COLO829 (cell line): Measurements from ENCODE around the gene PSMB7.

Source experiments
- DNase-seq: peaks from one replicate; pipeline ENCODE4 v3.0.0; 2012; ENCODE audit warnings: low spot score

Gene PSMB7

GRCh38 chr9:124410321-124410913 lies 4.8 kb downstream of the PSMB7 start:
- DNase-seq: no peak

DNA sequence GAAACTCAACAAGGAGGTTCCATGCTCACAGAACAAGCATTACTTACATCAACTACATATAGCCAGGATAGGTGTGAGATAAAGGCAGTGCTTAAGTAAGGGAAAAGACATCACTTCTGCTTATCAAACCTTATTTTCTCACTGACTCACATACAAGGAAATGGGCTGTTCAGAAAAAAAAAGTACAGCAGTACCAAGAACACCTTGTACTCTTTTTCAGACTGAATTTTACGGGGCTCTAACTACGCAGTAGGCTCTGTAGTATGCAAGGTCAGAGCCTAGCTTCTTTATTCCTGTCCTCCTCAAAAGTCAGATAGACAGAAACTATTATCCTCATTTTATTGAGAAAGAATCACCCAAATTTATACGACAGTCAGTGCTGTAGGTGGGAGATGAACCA lies 5.8 kb downstream of the PSMB7 start:
- DNase-seq: no peak

DNA sequence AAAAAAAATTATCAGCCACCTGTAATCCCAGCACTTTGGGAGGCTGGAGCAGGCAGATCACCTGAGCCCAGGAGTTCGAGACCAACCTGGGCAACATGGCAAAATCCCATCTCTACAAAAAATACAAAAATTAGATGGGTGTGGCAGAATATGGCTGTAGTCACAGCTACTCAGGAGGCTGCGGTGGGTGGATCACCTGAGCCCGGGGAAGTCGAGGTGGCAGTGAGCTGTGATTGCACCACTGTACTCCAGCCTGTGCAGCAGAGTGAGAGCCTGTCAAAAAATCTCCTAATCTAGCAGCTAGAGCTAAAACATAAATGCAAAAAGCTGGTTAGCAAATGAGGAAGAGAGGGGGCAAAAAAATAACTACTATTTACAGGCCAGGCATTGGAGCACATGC lies 12.0 kb downstream of the PSMB7 start:
- DNase-seq: no peak

GRCh38 chr9:124399968-124400940 lies 15.0 kb downstream of the PSMB7 start:
- DNase-seq: no peak

- DNase-seq: no peak
Observed at GRCh38 chr9:124399323-124399967, 15.8 kb downstream of the PSMB7 start.

DNA sequence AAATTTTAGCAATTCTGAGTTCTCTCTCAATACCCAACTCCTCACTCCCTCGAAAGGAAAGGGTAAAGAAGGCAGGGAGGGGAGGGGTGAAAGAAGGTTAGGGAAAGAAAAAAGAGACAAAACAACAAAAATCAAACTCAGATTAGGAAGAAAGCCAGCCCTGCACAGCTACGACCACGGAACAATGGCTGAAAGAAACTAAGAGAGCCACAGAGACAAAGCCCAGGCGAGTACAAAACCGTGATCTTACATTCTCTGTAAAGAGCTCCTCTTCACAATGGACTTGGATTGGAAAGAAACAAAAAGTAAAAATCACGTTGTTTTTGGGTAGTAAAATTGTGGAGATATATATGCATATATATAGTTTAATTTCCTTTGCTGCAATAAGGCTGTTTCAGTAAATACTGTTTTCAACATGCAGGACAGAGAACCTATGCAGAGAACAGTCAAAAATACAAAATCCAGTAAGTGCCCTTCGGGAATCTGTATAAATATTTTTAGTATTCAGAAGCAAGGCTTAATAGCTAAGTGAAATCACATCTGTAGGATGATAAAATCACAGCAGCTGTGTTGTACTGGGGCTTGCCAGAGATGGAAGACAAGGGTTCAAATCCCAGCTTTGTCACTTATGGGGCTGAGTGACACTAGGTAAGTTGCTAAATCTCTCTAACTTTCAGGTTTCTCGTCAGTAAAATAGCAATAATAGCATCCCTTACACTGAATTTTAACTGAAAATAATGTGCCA lies 16.9 kb downstream of the PSMB7 start:
- DNase-seq: no peak

GRCh38 chr9:124395826-124396225 lies 19.4 kb downstream of the PSMB7 start:
- DNase-seq: no peak

GRCh38 chr9:124394596-124394995 lies 20.6 kb downstream of the PSMB7 start:
- DNase-seq: no peak

DNA sequence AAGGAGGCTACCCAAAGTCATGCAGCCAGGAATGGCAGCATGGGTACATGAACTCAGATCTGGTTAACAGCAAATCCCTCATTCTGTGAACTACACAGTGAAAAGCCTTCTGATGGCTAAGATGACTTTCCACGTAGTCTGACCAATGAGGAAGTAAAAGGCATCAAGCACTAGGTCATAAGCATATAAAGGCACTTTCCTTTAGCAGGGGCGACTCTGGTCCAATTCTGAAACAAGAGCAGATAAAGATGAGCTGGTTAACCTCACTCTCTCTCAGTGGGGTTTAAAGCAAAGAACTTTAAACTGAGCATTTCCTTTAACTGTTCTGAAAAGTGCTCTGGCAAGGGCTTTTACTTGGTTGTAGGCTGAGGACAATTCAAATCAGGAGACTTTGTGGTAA lies 21.1 kb downstream of the PSMB7 start:
- no peak for DNase-seq

DNA sequence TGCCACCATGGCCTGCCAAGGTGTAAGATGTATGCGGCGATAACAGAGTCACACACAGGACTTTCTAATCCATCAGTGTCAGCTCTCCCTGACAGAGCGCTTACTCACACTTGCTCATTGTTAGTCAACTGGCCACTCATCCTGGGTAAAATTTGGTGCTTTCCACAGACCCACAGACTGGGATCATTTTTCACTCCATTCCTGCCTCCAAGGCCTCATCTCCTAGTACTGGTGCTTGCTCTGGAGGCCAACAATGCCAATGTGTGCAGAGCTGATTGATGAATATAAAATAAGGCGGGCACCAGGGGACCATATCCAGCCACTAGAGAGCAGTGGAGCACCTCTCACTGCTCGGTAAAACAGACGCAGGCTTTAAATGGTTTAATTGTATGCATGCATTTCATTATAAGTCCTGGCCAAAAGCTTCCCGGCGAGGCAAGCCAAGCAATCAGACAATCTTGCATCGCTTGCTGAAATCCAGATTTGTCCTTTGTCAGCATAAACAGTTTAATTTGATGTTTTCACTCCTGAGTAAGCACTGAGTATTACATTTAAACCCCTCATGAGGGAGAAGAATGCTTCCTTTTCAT lies 22.3 kb downstream of the PSMB7 start:
- peak; percentile 78 for DNase-seq

DNA sequence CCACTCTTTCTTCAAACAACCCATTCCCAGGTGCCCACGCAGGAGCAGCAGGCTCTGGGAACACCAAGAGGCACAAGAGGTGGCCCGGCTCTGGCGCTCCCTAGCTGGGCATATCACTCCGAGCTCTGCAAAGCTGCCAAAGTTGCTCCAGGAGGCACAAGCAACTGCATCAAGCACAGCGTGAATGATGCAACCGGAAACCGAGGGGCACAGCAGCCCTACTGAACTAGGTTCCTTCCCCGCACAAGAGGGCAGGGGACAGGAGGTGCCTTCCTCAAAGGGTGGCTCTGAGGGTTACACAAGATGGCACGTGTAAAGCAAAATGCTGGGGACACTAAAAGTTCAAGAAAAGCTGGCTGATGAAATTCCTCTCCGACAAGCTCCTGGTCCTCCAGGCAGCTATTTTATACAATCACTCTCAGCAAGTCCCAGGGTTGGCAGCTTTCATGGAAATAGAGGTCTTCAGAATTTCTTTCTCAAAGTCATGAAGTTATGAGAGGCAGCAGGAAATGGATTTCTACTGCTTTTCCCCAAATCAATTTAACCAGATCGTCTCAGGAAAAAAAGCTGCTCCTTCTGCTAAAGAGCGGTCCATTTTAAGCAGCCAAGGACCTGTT lies 22.9 kb downstream of the PSMB7 start:
- no peak for DNase-seq

DNA sequence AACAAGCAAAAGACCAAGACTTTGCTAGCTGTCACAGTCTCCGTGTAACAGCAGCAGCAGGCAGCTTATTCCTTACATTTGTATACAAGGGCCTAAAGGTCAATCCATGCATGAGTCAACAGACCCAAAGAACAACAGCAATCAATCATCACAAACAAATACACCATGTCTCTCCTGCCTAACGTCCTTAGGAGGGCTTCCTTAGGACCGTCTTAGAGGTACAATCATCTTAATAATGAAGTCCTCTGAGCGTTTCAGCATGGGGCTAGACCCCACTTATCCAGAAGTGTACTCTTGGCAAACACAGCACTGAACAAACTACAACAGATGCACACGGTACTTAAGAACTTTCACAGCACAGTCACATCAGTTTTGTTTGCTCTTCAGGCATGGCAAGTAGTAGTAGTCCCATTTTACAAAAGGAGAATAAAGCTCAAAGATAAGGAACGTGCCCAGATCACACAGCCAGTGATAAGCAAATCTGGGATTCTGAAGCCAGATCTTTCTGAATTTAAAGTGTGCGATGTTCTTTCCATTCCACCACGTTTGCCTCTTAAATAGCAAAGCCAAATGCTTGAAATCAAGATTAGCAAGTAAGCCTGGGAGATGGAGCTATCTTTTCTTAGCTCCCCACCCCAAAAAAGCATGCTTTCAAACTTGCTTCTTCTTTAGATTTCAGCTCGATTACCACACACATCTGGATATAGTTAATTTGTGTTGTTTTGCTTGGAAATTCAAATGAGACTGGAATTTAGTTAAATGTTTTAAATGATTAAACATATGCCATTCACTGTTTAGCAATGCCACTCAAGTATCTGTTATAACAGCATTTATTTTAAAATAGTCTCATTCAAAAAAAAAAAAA lies 24.2 kb downstream of the PSMB7 start:
- peak; percentile 54 for DNase-seq

GRCh38 chr9:124389146-124389939 lies 25.9 kb downstream of the PSMB7 start:
- no peak for DNase-seq

GRCh38 chr9:124388275-124389048 lies 26.8 kb downstream of the PSMB7 start:
- no peak for DNase-seq

DNA sequence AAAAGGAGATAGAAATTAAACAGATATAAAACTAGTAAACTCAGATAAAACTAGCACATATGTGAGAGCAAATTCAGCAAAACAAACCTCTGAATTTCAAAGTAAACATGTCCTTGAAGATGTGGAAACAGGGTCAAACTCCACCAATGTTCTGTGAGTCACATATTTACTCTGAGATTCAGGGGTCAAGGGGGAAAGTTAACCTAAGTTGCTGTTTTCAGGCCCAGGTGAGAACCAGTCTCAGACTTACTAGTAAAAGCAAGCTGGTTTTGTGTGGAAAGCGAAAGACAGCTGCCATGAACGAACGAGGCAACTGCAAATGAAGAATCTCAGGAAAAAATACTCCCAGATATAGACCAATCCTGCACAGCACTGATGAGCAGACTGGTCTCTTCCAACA lies 29.0 kb downstream of the PSMB7 start:
- no peak for DNase-seq

GRCh38 chr9:124385623-124386022 lies 29.6 kb downstream of the PSMB7 start:
- no peak for DNase-seq

GRCh38 chr9:124384846-124385245 lies 30.4 kb downstream of the PSMB7 start:
- no peak for DNase-seq

DNA sequence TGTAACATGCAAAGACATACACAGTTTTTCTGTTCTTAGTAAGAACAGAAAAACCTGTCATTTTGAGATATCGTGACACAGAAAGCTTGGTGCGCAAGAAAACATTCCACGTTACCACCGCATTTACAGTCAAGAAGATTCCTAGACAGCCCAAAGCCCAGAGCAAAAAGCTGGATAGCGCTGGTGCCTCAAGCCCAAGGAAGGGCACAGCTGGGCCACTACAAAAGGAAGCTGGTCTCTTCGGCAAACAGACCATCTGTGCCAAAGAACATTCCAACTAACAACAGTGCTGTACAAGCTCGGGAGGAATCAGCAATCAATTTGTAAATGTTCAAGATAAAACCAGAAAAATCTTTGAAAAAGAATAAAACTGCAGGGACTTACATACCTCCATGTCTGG lies 31.0 kb downstream of the PSMB7 start:
- DNase-seq: no peak
